ENCODE measurements around the gene SBSN. TPM values are rescaled to one million over a fixed set of nuclear protein-coding genes. Genes with fewer than 3 reads are reported as not detected.

The SBSN gene
- total and polyA plus RNA-seq, 2 donors, result 1.5 to 56.1 TPM

GRCh38 chr19:35524181-35524837 lies 3.8 kb downstream of the SBSN start:
- H3K36me3 ChIP-seq (ENCODE audit: control insufficient read depth in 2 of 2, insufficient read depth in 2 of 2, low read length in 1 of 2), result no peaks in the 10 kb centered on the region
- H3K27ac ChIP-seq (ENCODE audit: low read depth in 1 of 2, low read length in 1 of 2), result no peak overlapping the region
- no peak for DNase-seq (ENCODE audit: low read depth in 6 of 9, low spot score in 9 of 9)
- no peaks in the 10 kb centered on the region for H3K9me3 ChIP-seq (ENCODE audit: control insufficient read depth in 2 of 2, insufficient read depth in 1 of 2, low read length in 1 of 2)
- peaks cover 0 to 27% of the 10 kb centered on the region in 2 donors for H3K27me3 ChIP-seq (ENCODE audit: control insufficient read depth in 2 of 2, insufficient read depth in 1 of 2, low read length in 1 of 2)
- H3K4me3 ChIP-seq (ENCODE audit: low read length in 2 of 2), result no peak overlapping the region
- 83% methylated on average over 11 of the region's 11 CpGs for WGBS
- H3K4me1 ChIP-seq (ENCODE audit: control insufficient read depth in 2 of 2, insufficient read depth in 2 of 2, low read length in 2 of 2), result no peaks in the 10 kb centered on the region

GRCh38 chr19:35522745-35523327 lies 5.3 kb downstream of the SBSN start:
- no peaks in the 10 kb centered on the region for H3K4me1 ChIP-seq (ENCODE audit: control insufficient read depth in 2 of 2, insufficient read depth in 2 of 2, low read length in 2 of 2)
- no peaks in the 10 kb centered on the region for H3K9me3 ChIP-seq (ENCODE audit: control insufficient read depth in 2 of 2, insufficient read depth in 1 of 2, low read length in 1 of 2)
- no peak overlapping the region for H3K27ac ChIP-seq (ENCODE audit: low read depth in 1 of 2, low read length in 1 of 2)
- no peak for DNase-seq (ENCODE audit: low read depth in 6 of 9, low spot score in 9 of 9)
- H3K27me3 ChIP-seq (ENCODE audit: control insufficient read depth in 2 of 2, insufficient read depth in 1 of 2, low read length in 1 of 2), result peaks cover 0 to 19% of the 10 kb centered on the region in 2 donors
- WGBS, result 93% methylated on average over 12 of the region's 12 CpGs
- H3K36me3 ChIP-seq (ENCODE audit: control insufficient read depth in 2 of 2, insufficient read depth in 2 of 2, low read length in 1 of 2), result no peaks in the 10 kb centered on the region
- no peak overlapping the region for H3K4me3 ChIP-seq (ENCODE audit: low read length in 2 of 2)

- no peak for DNase-seq (ENCODE audit: low read depth in 6 of 9, low spot score in 9 of 9)
- no peaks in the 10 kb centered on the region for H3K9me3 ChIP-seq (ENCODE audit: control insufficient read depth in 2 of 2, insufficient read depth in 1 of 2, low read length in 1 of 2)
- no peak overlapping the region for H3K4me3 ChIP-seq (ENCODE audit: low read length in 2 of 2)
- H3K27me3 ChIP-seq (ENCODE audit: control insufficient read depth in 2 of 2, insufficient read depth in 1 of 2, low read length in 1 of 2), result peaks cover 0 to 18% of the 10 kb centered on the region in 2 donors
- no peaks in the 10 kb centered on the region for H3K4me1 ChIP-seq (ENCODE audit: control insufficient read depth in 2 of 2, insufficient read depth in 2 of 2, low read length in 2 of 2)
- WGBS, result 88% methylated on average over 16 of the region's 16 CpGs
- H3K36me3 ChIP-seq (ENCODE audit: control insufficient read depth in 2 of 2, insufficient read depth in 2 of 2, low read length in 1 of 2), result no peaks in the 10 kb centered on the region
- no peak overlapping the region for H3K27ac ChIP-seq (ENCODE audit: low read depth in 1 of 2, low read length in 1 of 2)
These were observed 6.9 kb downstream of the SBSN start for GRCh38 chr19:35521124-35521743.

GRCh38 chr19:35519291-35519690 lies 8.8 kb downstream of the SBSN start:
- WGBS, result 84% methylated on average over 7 of the region's 7 CpGs
- DNase-seq (ENCODE audit: low read depth in 6 of 9, low spot score in 9 of 9), result no peak

GRCh38 chr19:35518313-35518712 lies 9.8 kb downstream of the SBSN start:
- WGBS, result 93% methylated on average over 6 of the region's 6 CpGs
- no peaks in the 10 kb centered on the region for H3K36me3 ChIP-seq (ENCODE audit: control insufficient read depth in 2 of 2, insufficient read depth in 2 of 2, low read length in 1 of 2)
- H3K9me3 ChIP-seq (ENCODE audit: control insufficient read depth in 2 of 2, insufficient read depth in 1 of 2, low read length in 1 of 2), result no peaks in the 10 kb centered on the region
- peaks cover 0 to 14% of the 10 kb centered on the region in 2 donors for H3K27me3 ChIP-seq (ENCODE audit: control insufficient read depth in 2 of 2, insufficient read depth in 1 of 2, low read length in 1 of 2)
- no peak for DNase-seq (ENCODE audit: low read depth in 6 of 9, low spot score in 9 of 9)
- H3K27ac ChIP-seq (ENCODE audit: low read depth in 1 of 2, low read length in 1 of 2), result no peak overlapping the region
- H3K4me3 ChIP-seq (ENCODE audit: low read length in 2 of 2), result no peak overlapping the region
- no peaks in the 10 kb centered on the region for H3K4me1 ChIP-seq (ENCODE audit: control insufficient read depth in 2 of 2, insufficient read depth in 2 of 2, low read length in 2 of 2)

More at GRCh38 chr19:35519291-35519690, 8.8 kb downstream of the SBSN start:
- no peaks in the 10 kb centered on the region for H3K4me1 ChIP-seq (ENCODE audit: control insufficient read depth in 2 of 2, insufficient read depth in 2 of 2, low read length in 2 of 2)
- H3K4me3 ChIP-seq (ENCODE audit: low read length in 2 of 2), result no peak overlapping the region
- H3K27me3 ChIP-seq (ENCODE audit: control insufficient read depth in 2 of 2, insufficient read depth in 1 of 2, low read length in 1 of 2), result peaks cover 0 to 11% of the 10 kb centered on the region in 2 donors
- no peak overlapping the region for H3K27ac ChIP-seq (ENCODE audit: low read depth in 1 of 2, low read length in 1 of 2)
- H3K9me3 ChIP-seq (ENCODE audit: control insufficient read depth in 2 of 2, insufficient read depth in 1 of 2, low read length in 1 of 2), result no peaks in the 10 kb centered on the region
- H3K36me3 ChIP-seq (ENCODE audit: control insufficient read depth in 2 of 2, insufficient read depth in 2 of 2, low read length in 1 of 2), result no peaks in the 10 kb centered on the region

- Histone ChIP-seq H3K9me3 (ENCODE audit: control insufficient read depth in 2 of 2, insufficient read depth in 1 of 2, low read length in 1 of 2) (no peaks in the 10 kb centered on the region), H3K27me3 (ENCODE audit: control insufficient read depth in 2 of 2, insufficient read depth in 1 of 2, low read length in 1 of 2) (peaks cover 0 to 24% of the 10 kb centered on the region in 2 donors), H3K4me1 (ENCODE audit: control insufficient read depth in 2 of 2, insufficient read depth in 2 of 2, low read length in 2 of 2) (no peaks in the 10 kb centered on the region), H3K4me3 (ENCODE audit: low read length in 2 of 2) (no peak overlapping the region), H3K27ac (ENCODE audit: low read depth in 1 of 2, low read length in 1 of 2) (no peak overlapping the region), H3K36me3 (ENCODE audit: control insufficient read depth in 2 of 2, insufficient read depth in 2 of 2, low read length in 1 of 2) (no peaks in the 10 kb centered on the region)
- 94% methylated on average over 2 of the region's 2 CpGs for WGBS
- DNase-seq (ENCODE audit: low read depth in 6 of 9, low spot score in 9 of 9), result no peak
These were observed 10.8 kb downstream of the SBSN start for GRCh38 chr19:35517342-35517741.

GRCh38 chr19:35516310-35516709 lies 11.8 kb downstream of the SBSN start:
- Histone ChIP-seq H3K9me3 (ENCODE audit: control insufficient read depth in 2 of 2, insufficient read depth in 1 of 2, low read length in 1 of 2) (no peaks in the 10 kb centered on the region), H3K27me3 (ENCODE audit: control insufficient read depth in 2 of 2, insufficient read depth in 1 of 2, low read length in 1 of 2) (peaks cover 0 to 33% of the 10 kb centered on the region in 2 donors), H3K4me3 (ENCODE audit: low read length in 2 of 2) (no peak overlapping the region), H3K27ac (ENCODE audit: low read depth in 1 of 2, low read length in 1 of 2) (no peak overlapping the region), H3K36me3 (ENCODE audit: control insufficient read depth in 2 of 2, insufficient read depth in 2 of 2, low read length in 1 of 2) (no peaks in the 10 kb centered on the region), H3K4me1 (ENCODE audit: control insufficient read depth in 2 of 2, insufficient read depth in 2 of 2, low read length in 2 of 2) (no peaks in the 10 kb centered on the region)
- WGBS, result 94% methylated on average over 3 of the region's 3 CpGs
- no peak for DNase-seq (ENCODE audit: low read depth in 6 of 9, low spot score in 9 of 9)

GRCh38 chr19:35514282-35514809 lies 13.8 kb downstream of the SBSN start:
- H3K27me3 ChIP-seq (ENCODE audit: control insufficient read depth in 2 of 2, insufficient read depth in 1 of 2, low read length in 1 of 2), result peaks cover 11 to 53% of the 10 kb centered on the region in 2 donors
- no peak for DNase-seq (ENCODE audit: low read depth in 6 of 9, low spot score in 9 of 9)
- no peaks in the 10 kb centered on the region for H3K36me3 ChIP-seq (ENCODE audit: control insufficient read depth in 2 of 2, insufficient read depth in 2 of 2, low read length in 1 of 2)
- 51% methylated on average over 20 of the region's 20 CpGs for WGBS
- no peaks in the 10 kb centered on the region for H3K4me1 ChIP-seq (ENCODE audit: control insufficient read depth in 2 of 2, insufficient read depth in 2 of 2, low read length in 2 of 2)
- no peak overlapping the region for H3K4me3 ChIP-seq (ENCODE audit: low read length in 2 of 2)
- H3K9me3 ChIP-seq (ENCODE audit: control insufficient read depth in 2 of 2, insufficient read depth in 1 of 2, low read length in 1 of 2), result no peaks in the 10 kb centered on the region
- H3K27ac ChIP-seq (ENCODE audit: low read depth in 1 of 2, low read length in 1 of 2), result no peak overlapping the region

GRCh38 chr19:35513628-35514281 lies 14.4 kb downstream of the SBSN start, which contains the start of gene DMKN:
DMKN (minus strand) TSS chr19:35513649; CDS start chr19:35513475, 174 bp downstream.
- H3K4me1 ChIP-seq (ENCODE audit: control insufficient read depth in 2 of 2, insufficient read depth in 2 of 2, low read length in 2 of 2), result no peaks in the 10 kb centered on the region
- peaks cover 14 to 59% of the 10 kb centered on the region in 2 donors for H3K27me3 ChIP-seq (ENCODE audit: control insufficient read depth in 2 of 2, insufficient read depth in 1 of 2, low read length in 1 of 2)
- H3K36me3 ChIP-seq (ENCODE audit: control insufficient read depth in 2 of 2, insufficient read depth in 2 of 2, low read length in 1 of 2), result no peaks in the 10 kb centered on the region
- no peaks in the 10 kb centered on the region for H3K9me3 ChIP-seq (ENCODE audit: control insufficient read depth in 2 of 2, insufficient read depth in 1 of 2, low read length in 1 of 2)
- WGBS, result 47% methylated on average over 15 of the region's 15 CpGs
- H3K4me3 ChIP-seq (ENCODE audit: low read length in 2 of 2), result no peak within 1 kb of the TSS
- no peak for DNase-seq (ENCODE audit: low read depth in 6 of 9, low spot score in 9 of 9)
- no peak within 1 kb of the TSS for H3K27ac ChIP-seq (ENCODE audit: low read depth in 1 of 2, low read length in 1 of 2)

All from thymus (tissue), 11 donors.